Stimulated activated naive CD4-positive, alpha-beta T cell treated with Interleukin-2 at 50 U/mL for 16 hours (primary cell): ENCODE data around the gene ZNF841.
"Not testable (repeated sequence)": the region's sequence is repeated elsewhere in the genome, so short reads cannot be mapped to it uniquely, and the experiment has no call there.

Experiments used
- DNase-seq: peaks from one replicate; lab custom pipeline; 2025; lab: John Stamatoyannopoulos, UW

ZNF841 gene

GRCh38 chr19:52066258-52066863 is 29.2 kb downstream of the ZNF841 start:
- no peak for DNase-seq

- no peak for DNase-seq
These were observed 30.2 kb downstream of the ZNF841 start for GRCh38 chr19:52065399-52065798.

GRCh38 chr19:52056480-52056879 is 39.1 kb downstream of the ZNF841 start:
- DNase-seq, result not testable (repeated sequence)

- DNase-seq, result not testable (repeated sequence)
These were observed 43.8 kb downstream of the ZNF841 start for GRCh38 chr19:52051736-52052135.

- peak; percentile 77 for DNase-seq
These were observed 46.7 kb downstream of the ZNF841 start, which contains the start of gene ZNF432 for GRCh38 chr19:52048555-52049501. TSS of gene ZNF432 (minus strand) at chr19:52048838. CDS start at chr19:52046868, 1,970 bp downstream.

GRCh38 chr19:52039169-52039568 is 56.4 kb downstream of the ZNF841 start:
- DNase-seq, result no peak

- no peak for DNase-seq
These were observed 61.4 kb downstream of the ZNF841 start for GRCh38 chr19:52034051-52034728.

GRCh38 chr19:52028780-52029123 is 66.8 kb downstream of the ZNF841 start:
- no peak for DNase-seq

GRCh38 chr19:52028027-52028779 is 67.4 kb downstream of the ZNF841 start, which contains the start of gene ZNF614:
TSS of gene ZNF614 (minus strand) at chr19:52028379. CDS start at chr19:52025745, 2,634 bp downstream.
- peak; percentile 79 for DNase-seq

- not testable (repeated sequence) for DNase-seq
These were observed 69.1 kb downstream of the ZNF841 start for GRCh38 chr19:52026255-52026990.

- not testable (repeated sequence) for DNase-seq
These were observed 71.1 kb downstream of the ZNF841 start for GRCh38 chr19:52024478-52024877.

GRCh38 chr19:52022193-52022592 is 73.4 kb downstream of the ZNF841 start:
- no peak for DNase-seq

GRCh38 chr19:52020506-52020905 is 75.1 kb downstream of the ZNF841 start:
- no peak for DNase-seq
